Skeletal muscle satellite cell (primary cell): ENCODE data around the gene LTBP1.

Experiments used
- H3K27me3 ChIP-seq: 2 replicates; pipeline ENCODE4 v1.7.0; 2013; ENCODE audit warnings: low read length; ENCODE audit not compliant: control insufficient read depth, insufficient read depth
- H3K36me3 ChIP-seq: 2 replicates; pipeline ENCODE4 v1.7.0; 2013; ENCODE audit warnings: mild to moderate bottlenecking, control low read depth, low read length; ENCODE audit not compliant: insufficient read depth
- H3K4me1 ChIP-seq: 2 replicates; pipeline ENCODE4 v1.7.0; 2013; ENCODE audit warnings: low read length; ENCODE audit not compliant: control insufficient read depth, insufficient read depth
- H3K4me2 ChIP-seq: 2 replicates; pipeline ENCODE4 v1.7.0; 2013; ENCODE audit warnings: mild to moderate bottlenecking, low read length
- H3K4me3 ChIP-seq: 2 replicates; pipeline ENCODE4 v1.7.0; 2013; ENCODE audit warnings: low read length
- H3K9ac ChIP-seq: 2 replicates; pipeline ENCODE4 v1.7.0; 2013; ENCODE audit warnings: mild to moderate bottlenecking, low read depth, low read length, moderate library complexity
- H3K9me3 ChIP-seq: replicated peaks from 2 replicates; pipeline ENCODE4 v1.7.0; 2013; ENCODE audit warnings: mild to moderate bottlenecking, control low read depth, low read length

Gene LTBP1

GRCh38 chr2:33072614-33073013 is 125.9 kb downstream of the LTBP1 start:
- no peak overlapping the region for H3K4me2 ChIP-seq
- H3K9me3 ChIP-seq = no peaks in the 10 kb centered on the region
- peaks cover 50% of the 10 kb centered on the region for H3K4me1 ChIP-seq
- no peak overlapping the region for H3K4me3 ChIP-seq
- H3K36me3 ChIP-seq = no peaks in the 10 kb centered on the region
- H3K9ac ChIP-seq = no peak overlapping the region
- no peaks in the 10 kb centered on the region for H3K27me3 ChIP-seq

- Histone ChIP-seq H3K36me3 (no peaks in the 10 kb centered on the region), H3K9me3 (no peaks in the 10 kb centered on the region), H3K4me3 (no peak overlapping the region), H3K4me1 (peaks cover 46% of the 10 kb centered on the region), H3K9ac (no peak overlapping the region), H3K4me2 (no peak overlapping the region), H3K27me3 (no peaks in the 10 kb centered on the region)
Measured at GRCh38 chr2:33073018-33073417, 126.3 kb downstream of the LTBP1 start.

- H3K4me2 ChIP-seq = no peak overlapping the region
- H3K9me3 ChIP-seq = no peaks in the 10 kb centered on the region
- no peak overlapping the region for H3K4me3 ChIP-seq
- H3K4me1 ChIP-seq = peaks cover 36% of the 10 kb centered on the region
- H3K27me3 ChIP-seq = no peaks in the 10 kb centered on the region
- no peak overlapping the region for H3K9ac ChIP-seq
- no peaks in the 10 kb centered on the region for H3K36me3 ChIP-seq
Measured at GRCh38 chr2:33074197-33074596, 127.4 kb downstream of the LTBP1 start.

- H3K27me3 ChIP-seq = no peaks in the 10 kb centered on the region
- no peak overlapping the region for H3K4me3 ChIP-seq
- H3K4me2 ChIP-seq = no peak overlapping the region
- no peaks in the 10 kb centered on the region for H3K9me3 ChIP-seq
- H3K4me1 ChIP-seq = peaks cover 11% of the 10 kb centered on the region
- no peaks in the 10 kb centered on the region for H3K36me3 ChIP-seq
- no peak overlapping the region for H3K9ac ChIP-seq
Measured at GRCh38 chr2:33077311-33077710, 130.6 kb downstream of the LTBP1 start.

GRCh38 chr2:33077844-33078243 is 131.1 kb downstream of the LTBP1 start:
- Histone ChIP-seq H3K4me3 (no peak overlapping the region), H3K27me3 (no peaks in the 10 kb centered on the region), H3K9ac (no peak overlapping the region), H3K4me2 (no peak overlapping the region), H3K36me3 (no peaks in the 10 kb centered on the region), H3K9me3 (no peaks in the 10 kb centered on the region), H3K4me1 (peaks cover 6% of the 10 kb centered on the region)

GRCh38 chr2:33081691-33082090 is 134.9 kb downstream of the LTBP1 start:
- H3K4me1 ChIP-seq = peaks cover 4% of the 10 kb centered on the region
- H3K27me3 ChIP-seq = no peaks in the 10 kb centered on the region
- H3K4me2 ChIP-seq = no peak overlapping the region
- H3K9ac ChIP-seq = no peak overlapping the region
- no peaks in the 10 kb centered on the region for H3K9me3 ChIP-seq
- H3K4me3 ChIP-seq = no peak overlapping the region
- no peaks in the 10 kb centered on the region for H3K36me3 ChIP-seq

GRCh38 chr2:33083699-33084387 is 137.1 kb downstream of the LTBP1 start:
- Histone ChIP-seq H3K9ac (no peak overlapping the region), H3K27me3 (no peaks in the 10 kb centered on the region), H3K9me3 (no peaks in the 10 kb centered on the region), H3K4me3 (no peak overlapping the region), H3K4me2 (no peak overlapping the region), H3K4me1 (peaks cover 4% of the 10 kb centered on the region), H3K36me3 (no peaks in the 10 kb centered on the region)

- Histone ChIP-seq H3K4me2 (no peak overlapping the region), H3K9ac (no peak overlapping the region)
Measured at GRCh38 chr2:33084433-33084832, 137.7 kb downstream of the LTBP1 start.

GRCh38 chr2:33085646-33086045 is 138.9 kb downstream of the LTBP1 start:
- Histone ChIP-seq H3K9ac (no peak overlapping the region), H3K4me2 (no peak overlapping the region), H3K9me3 (no peaks in the 10 kb centered on the region), H3K4me3 (no peak overlapping the region), H3K36me3 (no peaks in the 10 kb centered on the region), H3K27me3 (no peaks in the 10 kb centered on the region), H3K4me1 (peaks cover 4% of the 10 kb centered on the region)

More at GRCh38 chr2:33084433-33084832, 137.7 kb downstream of the LTBP1 start:
- H3K9me3 ChIP-seq = no peaks in the 10 kb centered on the region
- peaks cover 4% of the 10 kb centered on the region for H3K4me1 ChIP-seq
- no peak overlapping the region for H3K4me3 ChIP-seq
- H3K36me3 ChIP-seq = no peaks in the 10 kb centered on the region
- H3K27me3 ChIP-seq = no peaks in the 10 kb centered on the region

GRCh38 chr2:33086400-33087015 is 139.8 kb downstream of the LTBP1 start:
- Histone ChIP-seq H3K9me3 (no peaks in the 10 kb centered on the region), H3K4me2 (no peak overlapping the region), H3K4me1 (peaks cover 4% of the 10 kb centered on the region), H3K27me3 (no peaks in the 10 kb centered on the region), H3K36me3 (no peaks in the 10 kb centered on the region), H3K4me3 (no peak overlapping the region), H3K9ac (no peak overlapping the region)

- H3K4me3 ChIP-seq = no peak overlapping the region
- peaks cover 4% of the 10 kb centered on the region for H3K4me1 ChIP-seq
- no peaks in the 10 kb centered on the region for H3K9me3 ChIP-seq
- no peak overlapping the region for H3K9ac ChIP-seq
- H3K36me3 ChIP-seq = no peaks in the 10 kb centered on the region
- H3K4me2 ChIP-seq = no peak overlapping the region
- peaks cover 3% of the 10 kb centered on the region for H3K27me3 ChIP-seq
Measured at GRCh38 chr2:33090553-33091134, 143.9 kb downstream of the LTBP1 start.
